GM23338 (cell line): Measurements from ENCODE around the gene KCNT1. TPM values are rescaled to one million over a fixed set of nuclear protein-coding genes. Genes with fewer than 3 reads are reported as not detected.

Experiments used
- ATAC-seq: fragments of 200-7000 bp; cut with Tn5 transposase; 3 replicates; pipeline ENCODE4 v1.9.1; 2020
- DNase-seq: peaks from one replicate; pipeline ENCODE4 v3.0.0-alpha.2; 2015; ENCODE audit warnings: low spot score
- H2AFZ ChIP-seq: fragments of 200-600 bp; sonication (generic); 2 replicates; pipeline ENCODE4 v1.8.0; 2016; ENCODE audit warnings: antibody characterized with exemption, mild to moderate bottlenecking, moderate library complexity
- H3F3A ChIP-seq: fragments of 200-600 bp; sonication (generic); replicated peaks from 2 replicates; pipeline ENCODE4 v1.8.0; 2017; ENCODE audit warnings: antibody characterized with exemption, mixed run types, low read depth
- H3K27ac ChIP-seq: fragments of 200-600 bp; sonication (generic); 2 replicates; pipeline ENCODE4 v1.6.1; 2016; ENCODE audit warnings: low read depth
- H3K27me3 ChIP-seq: fragments of 200-600 bp; sonication (generic); 2 replicates; pipeline ENCODE4 v1.8.0; 2016; ENCODE audit warnings: mild to moderate bottlenecking, mixed run types, moderate library complexity; ENCODE audit not compliant: insufficient read depth
- H3K36me3 ChIP-seq: fragments of 200-600 bp; sonication (generic); 2 replicates; pipeline ENCODE4 v1.8.0; 2016; ENCODE audit warnings: mild to moderate bottlenecking; ENCODE audit not compliant: insufficient read depth
- H3K4me1 ChIP-seq: fragments of 200-600 bp; sonication (generic); 2 replicates; pipeline ENCODE4 v1.8.0; 2016; ENCODE audit warnings: mild to moderate bottlenecking, moderate library complexity; ENCODE audit not compliant: insufficient read depth
- H3K4me2 ChIP-seq: fragments of 200-600 bp; sonication (generic); 2 replicates; pipeline ENCODE4 v1.7.1; 2017; ENCODE audit warnings: mixed run types
- H3K4me3 ChIP-seq: fragments of 200-600 bp; sonication (generic); 2 replicates; pipeline ENCODE4 v1.6.1; 2016; ENCODE audit warnings: mixed run types
- H3K79me2 ChIP-seq: fragments of 200-600 bp; sonication (generic); replicated peaks from 2 replicates; pipeline ENCODE4 v1.8.0; 2017; ENCODE audit warnings: mild to moderate bottlenecking; ENCODE audit not compliant: insufficient read depth
- H3K9me2 ChIP-seq: fragments of 200-600 bp; sonication (generic); 2 replicates; pipeline ENCODE4 v1.8.0; 2017; ENCODE audit not compliant: insufficient read depth
- H4K20me1 ChIP-seq: fragments of 200-600 bp; sonication (generic); replicated peaks from 2 replicates; pipeline ENCODE4 v1.8.0; 2017; ENCODE audit warnings: mild to moderate bottlenecking; ENCODE audit not compliant: insufficient read depth
- H3K27ac Mint-ChIP-seq: 2 replicates; pipeline ENCODE4 v1.8.0; 2020; ENCODE audit warnings: inconsistent platforms, mild to moderate bottlenecking, moderate library complexity, mixed read lengths
- H3K27me3 Mint-ChIP-seq: 3 replicates; pipeline ENCODE4 v1.8.0; 2022; ENCODE audit warnings: low read depth, mild to moderate bottlenecking, moderate library complexity, mixed read lengths, inconsistent platforms; ENCODE audit not compliant: insufficient read depth, poor library complexity
- H3K36me3 Mint-ChIP-seq: 3 replicates; pipeline ENCODE4 v1.8.0; 2021; ENCODE audit warnings: low read depth, mild to moderate bottlenecking, inconsistent platforms, moderate library complexity, mixed read lengths
- H3K4me1 Mint-ChIP-seq: 3 replicates; pipeline ENCODE4 v1.8.0; 2020; ENCODE audit warnings: mild to moderate bottlenecking, inconsistent platforms, mixed read lengths
- H3K4me3 Mint-ChIP-seq: 3 replicates; pipeline ENCODE4 v1.8.0; 2021; ENCODE audit warnings: moderate library complexity, mild to moderate bottlenecking, inconsistent platforms, mixed read lengths
- H3K9me3 Mint-ChIP-seq: 3 replicates; pipeline ENCODE4 v1.8.0; 2020; ENCODE audit warnings: moderate library complexity, mild to moderate bottlenecking, inconsistent platforms, mixed read lengths
- EZH2 ChIP-seq: fragments of 200-600 bp; sonication (generic); IDR thresholded peaks from one replicate; pipeline ENCODE4 v1.8.0; 2017; ENCODE audit warnings: antibody characterized with exemption, mild to moderate bottlenecking, low read depth; ENCODE audit not compliant: unreplicated experiment
- JUNB ChIP-seq: IDR thresholded peaks from one replicate; pipeline ENCODE4 v1.6.1; 2016; ENCODE audit warnings: antibody characterized with exemption; ENCODE audit not compliant: unreplicated experiment
- POLR2AphosphoS5 ChIP-seq: IDR thresholded peaks from 2 replicates; pipeline ENCODE4 v1.6.1; 2016; ENCODE audit warnings: antibody characterized with exemption, low read depth
- REST ChIP-seq: IDR thresholded peaks from one replicate; pipeline ENCODE4 v1.6.1; 2018; ENCODE audit warnings: antibody characterized with exemption; ENCODE audit not compliant: unreplicated experiment
- STAT1 ChIP-seq: IDR thresholded peaks from one replicate; pipeline ENCODE4 v1.6.1; 2016; ENCODE audit warnings: antibody characterized with exemption; ENCODE audit not compliant: unreplicated experiment
- ZNF331 ChIP-seq: fragments of 250-450 bp; sonication (Bioruptor Pico); IDR thresholded peaks from 2 replicates; pipeline ENCODE4 v1.5.0; 2020; ENCODE audit warnings: low read depth, mild to moderate bottlenecking, moderate library complexity
- ZNF462 ChIP-seq: fragments of 250-450 bp; sonication (Bioruptor Pico); IDR thresholded peaks from 2 replicates; pipeline ENCODE4 v1.5.0; 2020; ENCODE audit warnings: mild to moderate bottlenecking, moderate library complexity
- polyA plus RNA-seq: library from polyadenylated mRNA; unstranded; fragments of >200 nt; fragmentation: Nextera tagmentation; extraction: Ambion mirVana; gene quantifications from 2 replicates; pipeline ENCODE4 v1.2.1, GENCODE V29; 2016
- total RNA-seq: library from RNA; depleted of rRNA; stranded (reverse); fragments of >200 nt; shearing (Covaris generic); gene quantifications from 2 replicates; pipeline ENCODE4 v1.2.3, GENCODE V29; 2014

KCNT1 gene
- total and polyA plus RNA-seq, 2 experiments from 2014 or later = 0.05 to 0.28 TPM

- TF ChIP-seq POLR2AphosphoS5 (no peak), REST (no peak)
Observed at GRCh38 chr9:135761150-135761844, 59.3 kb downstream of the KCNT1 start (continued).

GRCh38 chr9:135761845-135762168 lies 59.8 kb downstream of the KCNT1 start:
- H3K9me2 ChIP-seq = no peaks in the 10 kb centered on the region
- H3K4me3 Mint-ChIP-seq = no peak overlapping the region
- ATAC-seq = no peak
- no peaks in the 10 kb centered on the region for H4K20me1 ChIP-seq
- no peak overlapping the region for H3K4me2 ChIP-seq
- no peaks in the 10 kb centered on the region for H3F3A ChIP-seq
- H3K79me2 ChIP-seq = no peaks in the 10 kb centered on the region
- H3K36me3 Mint-ChIP-seq = peaks cover 5% of the 10 kb centered on the region; the same call in 1 of the 3 replicates
- H3K27ac Mint-ChIP-seq = no peak overlapping the region
- H3K27me3 Mint-ChIP-seq = peaks cover 10% of the 10 kb centered on the region
- no peaks in the 10 kb centered on the region; the same call in 2 of the 3 replicates for H3K4me1 Mint-ChIP-seq
- H3K36me3 ChIP-seq = no peaks in the 10 kb centered on the region
- TF ChIP-seq POLR2AphosphoS5 (no peak), STAT1 (no peak), ZNF462 (CRISPR knock-in tag) (no peak), EZH2 (no peak), ZNF331 (CRISPR knock-in tag) (no peak), REST (no peak), JUNB (no peak)
- H3K27ac ChIP-seq = no peak overlapping the region
- DNase-seq = no peak
- H3K4me3 ChIP-seq = no peak overlapping the region
- peaks cover 16% of the 10 kb centered on the region for H3K9me3 Mint-ChIP-seq
- H3K4me1 ChIP-seq = no peaks in the 10 kb centered on the region
- H3K27me3 ChIP-seq = no peaks in the 10 kb centered on the region
- H2AFZ ChIP-seq = no peak overlapping the region
